22Rv1 (cell line): ENCODE measurements around the gene PNN.

Source experiments
- CTCF ChIP-seq: fragments of 450-650 bp; IDR thresholded peaks from 2 replicates; pipeline ENCODE4 v1.5.1; 2017; ENCODE audit warnings: mild to moderate bottlenecking
- ZFX ChIP-seq: fragments of 450-650 bp; IDR thresholded peaks from 2 replicates; pipeline ENCODE4 v1.6.1; 2017; ENCODE audit warnings: antibody characterized with exemption, borderline replicate concordance

GRCh38 chr14:39140170-39140569 is 34.9 kb upstream of the PNN start:
- TF ChIP-seq CTCF (no peak), ZFX (no peak)
